ENCODE measurements around the gene STX2. TPM values are rescaled to one million over a fixed set of nuclear protein-coding genes. Genes with fewer than 3 reads are reported as not detected.

Gene STX2
- total and polyA plus RNA-seq, 2 donors (not counting 3 experiments of a cell fraction or from before 2014, with no cell fraction given), result 26.2 to 32.6 TPM

DNA sequence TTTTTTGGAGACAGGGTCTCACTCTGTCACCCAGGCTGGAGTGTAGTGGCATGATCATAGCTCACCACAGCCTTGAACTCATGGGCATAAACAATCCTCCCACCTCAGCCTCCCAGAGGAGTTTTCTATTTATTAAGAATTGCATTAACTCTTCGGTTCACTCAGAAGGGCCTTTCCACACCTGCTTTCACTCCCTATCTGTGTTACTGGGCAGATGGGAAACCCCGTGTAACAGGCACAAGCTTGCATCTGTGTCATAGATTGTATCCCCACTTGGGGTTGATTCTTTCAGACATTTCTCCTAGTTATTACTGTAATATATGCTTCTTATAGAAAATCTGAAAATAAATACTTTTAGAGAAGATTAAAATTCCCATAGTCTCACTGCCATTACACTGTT is 38.7 kb downstream of the STX2 start:
- FAIRE-seq (no peak), DNase-seq (ENCODE audit: low read depth, low spot score) (no peak)
- intact Hi-C loops (cut with micrococcal nuclease), result no loop called here
- no peaks in the 10 kb centered on the region for H4K20me1 ChIP-seq (replicated peaks; ENCODE audit: control insufficient read depth, extremely low read depth, insufficient read depth, low read length)
- H3K27me3 ChIP-seq (ENCODE audit: control insufficient read depth in 2 of 2, insufficient read depth in 2 of 2, low read length in 2 of 2), result no peaks in the 10 kb centered on the region
- BruUV-seq (replicated peaks), result no TSS peak
- no peak for TF ChIP-seq JUN (IDR thresholded peaks at IDR 0.05; ENCODE audit: borderline replicate concordance, insufficient read depth, insufficient read length, low read depth)
- no peak for TF ChIP-seq POLR2AphosphoS5 (IDR thresholded peaks at IDR 0.05; ENCODE audit: insufficient read depth, low read depth, low read length)
- POLR2A ChIA-PET, result no interaction called here
- no peaks in the 10 kb centered on the region for H3K9me3 ChIP-seq (replicated peaks; ENCODE audit: control insufficient read depth, insufficient read depth, low read length)
- H3K27ac ChIP-seq (ENCODE audit: insufficient read depth, low read depth, low read length), result no peak overlapping the region
- CTCF ChIA-PET, result no interaction called here
- H3K9ac ChIP-seq (replicated peaks; ENCODE audit: extremely low read depth, insufficient read depth, low read length), result no peak overlapping the region
- dilution Hi-C loops (cut with MboI; ENCODE audit: extremely low pct_ligation_motif_present, low sequenced_read_pairs), result no loop called here
- no peak overlapping the region for H2AFZ ChIP-seq (ENCODE audit: low read depth, low read length)
- H3K4me2 ChIP-seq (ENCODE audit: insufficient read depth, low read length), result no peak overlapping the region
- no peaks in the 10 kb centered on the region for H3K9me1 ChIP-seq (replicated peaks; ENCODE audit: control insufficient read depth, extremely low read depth, insufficient read depth, low read length)
- peaks cover 8 to 9% of the 10 kb centered on the region in 2 experiments for H3K36me3 ChIP-seq (ENCODE audit: control insufficient read depth in 2 of 2, extremely low read depth in 1 of 2, insufficient read depth in 2 of 2, low read length in 2 of 2)
- H3K4me1 ChIP-seq (ENCODE audit: control insufficient read depth, extremely low read depth, insufficient read depth, low read length), result no peaks in the 10 kb centered on the region
- no peak overlapping the region for H3K4me3 ChIP-seq (replicated peaks in 1 of 3; ENCODE audit: insufficient read depth in 1 of 3, low read depth in 1 of 3, low read length in 3 of 3)
- H3K79me2 ChIP-seq (ENCODE audit: control insufficient read depth, insufficient read depth, low read length), result no peaks in the 10 kb centered on the region

DNA sequence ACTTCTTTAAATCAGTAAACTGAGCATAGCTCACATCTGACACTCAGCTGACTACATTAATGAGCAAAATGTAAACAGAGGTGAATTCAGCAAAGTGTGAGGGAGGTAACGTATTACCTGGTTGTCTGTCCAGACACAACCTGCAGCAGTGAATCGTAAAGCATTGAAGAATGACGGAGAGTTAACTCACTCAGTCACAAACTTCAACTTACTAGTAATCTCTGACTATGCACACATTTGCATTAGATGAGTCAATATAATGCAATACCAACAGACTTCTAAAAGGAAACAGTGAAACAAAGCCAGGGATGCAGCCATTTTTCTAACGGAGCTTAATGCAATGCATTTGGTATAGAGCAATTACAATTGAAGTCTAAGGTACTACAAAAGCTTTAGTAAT is 40.0 kb downstream of the STX2 start:
- POLR2A ChIA-PET, result no interaction called here
- TF ChIP-seq FOS (IDR thresholded peaks at IDR 0.05; ENCODE audit: borderline replicate concordance, insufficient read depth, low read length) (no peak), MYC (IDR thresholded peaks at IDR 0.05; ENCODE audit: low read depth, low read length) (no peak), POLR2A (IDR thresholded peaks at IDR 0.05; ENCODE audit: low read depth, low read length) (no peak), POLR2AphosphoS5 (IDR thresholded peaks at IDR 0.05; ENCODE audit: insufficient read depth, low read depth, low read length) (no peak), EZH2 (IDR thresholded peaks at IDR 0.05; ENCODE audit: borderline replicate concordance, low read depth, low read length, severe bottlenecking) (no peak), JUN (IDR thresholded peaks at IDR 0.05; ENCODE audit: borderline replicate concordance, insufficient read depth, insufficient read length, low read depth) (no peak), GATA2 (IDR thresholded peaks at IDR 0.05; ENCODE audit: insufficient read depth, insufficient read length, low read depth, low read length) (no peak)
- TF ChIP-seq, protein P1, sequence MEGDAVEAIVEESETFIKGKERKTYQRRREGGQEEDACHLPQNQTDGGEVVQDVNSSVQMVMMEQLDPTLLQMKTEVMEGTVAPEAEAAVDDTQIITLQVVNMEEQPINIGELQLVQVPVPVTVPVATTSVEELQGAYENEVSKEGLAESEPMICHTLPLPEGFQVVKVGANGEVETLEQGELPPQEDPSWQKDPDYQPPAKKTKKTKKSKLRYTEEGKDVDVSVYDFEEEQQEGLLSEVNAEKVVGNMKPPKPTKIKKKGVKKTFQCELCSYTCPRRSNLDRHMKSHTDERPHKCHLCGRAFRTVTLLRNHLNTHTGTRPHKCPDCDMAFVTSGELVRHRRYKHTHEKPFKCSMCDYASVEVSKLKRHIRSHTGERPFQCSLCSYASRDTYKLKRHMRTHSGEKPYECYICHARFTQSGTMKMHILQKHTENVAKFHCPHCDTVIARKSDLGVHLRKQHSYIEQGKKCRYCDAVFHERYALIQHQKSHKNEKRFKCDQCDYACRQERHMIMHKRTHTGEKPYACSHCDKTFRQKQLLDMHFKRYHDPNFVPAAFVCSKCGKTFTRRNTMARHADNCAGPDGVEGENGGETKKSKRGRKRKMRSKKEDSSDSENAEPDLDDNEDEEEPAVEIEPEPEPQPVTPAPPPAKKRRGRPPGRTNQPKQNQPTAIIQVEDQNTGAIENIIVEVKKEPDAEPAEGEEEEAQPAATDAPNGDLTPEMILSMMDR (IDR thresholded peaks at IDR 0.05; ENCODE audit: extremely low read depth in 1 of 2, insufficient read depth in 1 of 2, low read depth in 1 of 2, low read length in 2 of 2), result no peak
- TF ChIP-seq, protein P2, sequence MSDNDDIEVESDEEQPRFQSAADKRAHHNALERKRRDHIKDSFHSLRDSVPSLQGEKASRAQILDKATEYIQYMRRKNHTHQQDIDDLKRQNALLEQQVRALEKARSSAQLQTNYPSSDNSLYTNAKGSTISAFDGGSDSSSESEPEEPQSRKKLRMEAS (IDR thresholded peaks at IDR 0.05; ENCODE audit: insufficient read depth, insufficient read length), result no peak
- no peaks in the 10 kb centered on the region for H3K27me3 ChIP-seq (ENCODE audit: control insufficient read depth in 2 of 2, insufficient read depth in 2 of 2, low read length in 2 of 2)
- H3K9me3 ChIP-seq (replicated peaks; ENCODE audit: control insufficient read depth, insufficient read depth, low read length), result no peaks in the 10 kb centered on the region
- no peaks in the 10 kb centered on the region for H3K9me1 ChIP-seq (replicated peaks; ENCODE audit: control insufficient read depth, extremely low read depth, insufficient read depth, low read length)
- no peak overlapping the region for H3K4me2 ChIP-seq (ENCODE audit: insufficient read depth, low read length)
- H3K79me2 ChIP-seq (ENCODE audit: control insufficient read depth, insufficient read depth, low read length), result no peaks in the 10 kb centered on the region
- H4K20me1 ChIP-seq (replicated peaks; ENCODE audit: control insufficient read depth, extremely low read depth, insufficient read depth, low read length), result no peaks in the 10 kb centered on the region
- H3K9ac ChIP-seq (replicated peaks; ENCODE audit: extremely low read depth, insufficient read depth, low read length), result no peak overlapping the region
- H3K27ac ChIP-seq (ENCODE audit: insufficient read depth, low read depth, low read length), result no peak overlapping the region
- no peak overlapping the region for H3K4me3 ChIP-seq (replicated peaks in 1 of 3; ENCODE audit: insufficient read depth in 1 of 3, low read depth in 1 of 3, low read length in 3 of 3)
- no peaks in the 10 kb centered on the region for H3K4me1 ChIP-seq (ENCODE audit: control insufficient read depth, extremely low read depth, insufficient read depth, low read length)
- no peak for DNase-seq (ENCODE audit: low read depth, low spot score)
- dilution Hi-C loops (cut with MboI; ENCODE audit: extremely low pct_ligation_motif_present, low sequenced_read_pairs) (no loop called here), intact Hi-C loops (cut with micrococcal nuclease) (no loop called here)
- H3K36me3 ChIP-seq (ENCODE audit: control insufficient read depth in 2 of 2, extremely low read depth in 1 of 2, insufficient read depth in 2 of 2, low read length in 2 of 2), result peaks cover 3 to 7% of the 10 kb centered on the region in 2 experiments
- no TSS peak for BruUV-seq (replicated peaks)
- no peak for FAIRE-seq
- H2AFZ ChIP-seq (ENCODE audit: low read depth, low read length), result no peak overlapping the region
- CTCF ChIA-PET, result no interaction called here
